Activated gamma-delta T cell treated with Interleukin-2 at 50 U/mL for 16 hours (primary cell): Measurements from ENCODE around the gene UBR2.
"Not testable (repeated sequence)": the region's sequence is repeated elsewhere in the genome, so short reads cannot be mapped to it uniquely, and the experiment has no call there.

Experiments
- DNase-seq: peaks from one replicate; pipeline ENCODE4 v3.0.0-alpha.2; 2020

The UBR2 gene

GRCh38 chr6:42618686-42619085 lies 54.9 kb downstream of the UBR2 start:
- no peak for DNase-seq

- no peak for DNase-seq
Measured at GRCh38 chr6:42619963-42620362, 56.1 kb downstream of the UBR2 start.

- DNase-seq = no peak
Measured at GRCh38 chr6:42624601-42625000, 60.8 kb downstream of the UBR2 start.

GRCh38 chr6:42627044-42627443 lies 63.2 kb downstream of the UBR2 start:
- no peak for DNase-seq

- no peak for DNase-seq
Measured at GRCh38 chr6:42627674-42628073, 63.8 kb downstream of the UBR2 start.

GRCh38 chr6:42628604-42629003 lies 64.8 kb downstream of the UBR2 start:
- no peak for DNase-seq

GRCh38 chr6:42629845-42630244 lies 66.0 kb downstream of the UBR2 start:
- no peak for DNase-seq

GRCh38 chr6:42637681-42638080 lies 73.9 kb downstream of the UBR2 start:
- no peak for DNase-seq

GRCh38 chr6:42642794-42643193 lies 79.0 kb downstream of the UBR2 start:
- DNase-seq = no peak

- no peak for DNase-seq
Measured at GRCh38 chr6:42644211-42644610, 80.4 kb downstream of the UBR2 start.

GRCh38 chr6:42652024-42652746 lies 88.4 kb downstream of the UBR2 start:
- no peak for DNase-seq

GRCh38 chr6:42653851-42654250 lies 90.0 kb downstream of the UBR2 start:
- DNase-seq = no peak

- DNase-seq = no peak
Measured at GRCh38 chr6:42659806-42660205, 96.0 kb downstream of the UBR2 start.

GRCh38 chr6:42661540-42662153 lies 97.8 kb downstream of the UBR2 start:
- peak; percentile 89 for DNase-seq

- no peak for DNase-seq
Measured at GRCh38 chr6:42664718-42665117, 100.9 kb downstream of the UBR2 start.

- DNase-seq = not testable (repeated sequence)
Measured at GRCh38 chr6:42674368-42674767, 110.5 kb downstream of the UBR2 start.

GRCh38 chr6:42674780-42675179 lies 111.0 kb downstream of the UBR2 start:
- no peak for DNase-seq

- no peak for DNase-seq
Measured at GRCh38 chr6:42679358-42679757, 115.5 kb downstream of the UBR2 start.

- DNase-seq = no peak
Measured at GRCh38 chr6:42688281-42688680, 124.5 kb downstream of the UBR2 start.

- no peak for DNase-seq
Measured at GRCh38 chr6:42689371-42689770, 125.5 kb downstream of the UBR2 start.

- DNase-seq = no peak
Measured at GRCh38 chr6:42690151-42690702, 126.4 kb downstream of the UBR2 start.

- DNase-seq = no peak
Measured at GRCh38 chr6:42690872-42691271, 127.0 kb downstream of the UBR2 start.

GRCh38 chr6:42692137-42692911 lies 128.5 kb downstream of the UBR2 start:
- DNase-seq = no peak
